Measurements from ENCODE around the gene NCOA5. TPM values are rescaled to one million over a fixed set of nuclear protein-coding genes. Genes with fewer than 3 reads are reported as not detected.
A peak's percentile ranks its signal among the peaks of the same experiment; 100 is the strongest.

Gene NCOA5
- total RNA-seq, 1 experiment from 2014 or later: 16.5 TPM

- no peaks in the 10 kb centered on the region for H3K27me3 Mint-ChIP-seq (ENCODE audit: low read depth)
- ChIA-PET POLR2A (no interaction called here), CTCF (interaction anchor here (1.0 to 2.5 kb wide), 3 partner anchors 15 to 104 kb away, joined by 3 to 8 read pairs (median 3); no protein-coding TSS in a partner anchor)
- DNase-seq (ENCODE audit: low spot score) (no peak), ATAC-seq (no peak)
- peaks cover 12% of the 10 kb centered on the region for H3K36me3 Mint-ChIP-seq
- peak overlapping the region; percentile 14; the same call in 1 of the 2 replicates for H3K4me3 Mint-ChIP-seq
- peaks cover 20% of the 10 kb centered on the region for H3K4me1 Mint-ChIP-seq
- H3K27ac Mint-ChIP-seq: peak overlapping the region; percentile 88
- no peak for TF ChIP-seq TCF7 (CRISPR knock-in tag; IDR thresholded peaks at IDR 0.05; ENCODE audit: low read depth)
- TF ChIP-seq ZMAT4 (CRISPR knock-in tag; IDR thresholded peaks at IDR 0.05): no peak
- H3K9me3 Mint-ChIP-seq: no peaks in the 10 kb centered on the region
Observed at GRCh38 chr20:46073443-46073842, 16.3 kb downstream of the NCOA5 start.

DNA sequence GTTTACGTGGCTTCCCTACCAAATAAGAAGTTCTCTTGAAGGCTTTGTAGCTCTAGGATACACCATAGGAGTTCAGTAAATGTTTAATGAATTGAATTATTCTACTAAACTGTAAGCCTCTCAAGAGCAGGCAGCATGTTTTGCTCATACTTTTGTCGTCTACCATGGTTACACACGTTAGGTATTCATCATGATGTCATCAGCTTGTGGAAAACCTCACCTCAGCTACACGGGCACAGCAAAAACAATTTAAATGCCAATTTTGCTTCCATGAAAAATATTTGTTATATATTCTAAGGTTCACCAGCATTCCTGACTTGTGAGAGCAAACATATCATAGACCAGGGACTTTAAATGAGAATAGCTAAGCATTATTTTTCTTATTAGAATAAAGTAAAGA, 16.7 kb downstream of the NCOA5 start:
- CTCF ChIA-PET: interaction anchor here (1.4 kb wide), 1 partner anchor 103 kb away, joined by 3 read pairs; no protein-coding TSS in a partner anchor
- DNase-seq (ENCODE audit: low spot score) (no peak), ATAC-seq (no peak)
- Mint-ChIP-seq H3K27me3 (ENCODE audit: low read depth) (no peaks in the 10 kb centered on the region), H3K9me3 (no peaks in the 10 kb centered on the region), H3K36me3 (peaks cover 16% of the 10 kb centered on the region), H3K27ac (no peak overlapping the region), H3K4me3 (no peak overlapping the region), H3K4me1 (peaks cover 20% of the 10 kb centered on the region)
- TF ChIP-seq NR3C1 (CRISPR knock-in tag; conservative IDR thresholded peaks at IDR 0.05; ENCODE audit: low read depth) (no peak), E2F1 (CRISPR knock-in tag; IDR thresholded peaks at IDR 0.05) (no peak), IRF1 (CRISPR knock-in tag; IDR thresholded peaks at IDR 0.05) (no peak), ATF2 (CRISPR knock-in tag; IDR thresholded peaks at IDR 0.05; ENCODE audit: borderline replicate concordance, low read depth) (no peak), FOXP1 (CRISPR knock-in tag; IDR thresholded peaks at IDR 0.05; ENCODE audit: borderline replicate concordance) (no peak), ZNF232 (CRISPR knock-in tag; IDR thresholded peaks at IDR 0.05) (no peak)
- POLR2A ChIA-PET: interaction anchor here (1.0 kb wide), 1 partner anchor 11 kb away, joined by 3 read pairs; no protein-coding TSS in a partner anchor

- Mint-ChIP-seq H3K36me3 (peaks cover 21% of the 10 kb centered on the region), H3K4me1 (peaks cover 8% of the 10 kb centered on the region), H3K4me3 (no peak overlapping the region), H3K9me3 (no peaks in the 10 kb centered on the region), H3K27ac (no peak overlapping the region), H3K27me3 (ENCODE audit: low read depth) (no peaks in the 10 kb centered on the region)
- ATAC-seq (no peak), DNase-seq (ENCODE audit: low spot score) (no peak)
- POLR2A ChIA-PET: no interaction called here
- TF ChIP-seq PRDM15 (CRISPR knock-in tag; IDR thresholded peaks at IDR 0.05): peak; percentile 81
- TF ChIP-seq, protein P1, sequence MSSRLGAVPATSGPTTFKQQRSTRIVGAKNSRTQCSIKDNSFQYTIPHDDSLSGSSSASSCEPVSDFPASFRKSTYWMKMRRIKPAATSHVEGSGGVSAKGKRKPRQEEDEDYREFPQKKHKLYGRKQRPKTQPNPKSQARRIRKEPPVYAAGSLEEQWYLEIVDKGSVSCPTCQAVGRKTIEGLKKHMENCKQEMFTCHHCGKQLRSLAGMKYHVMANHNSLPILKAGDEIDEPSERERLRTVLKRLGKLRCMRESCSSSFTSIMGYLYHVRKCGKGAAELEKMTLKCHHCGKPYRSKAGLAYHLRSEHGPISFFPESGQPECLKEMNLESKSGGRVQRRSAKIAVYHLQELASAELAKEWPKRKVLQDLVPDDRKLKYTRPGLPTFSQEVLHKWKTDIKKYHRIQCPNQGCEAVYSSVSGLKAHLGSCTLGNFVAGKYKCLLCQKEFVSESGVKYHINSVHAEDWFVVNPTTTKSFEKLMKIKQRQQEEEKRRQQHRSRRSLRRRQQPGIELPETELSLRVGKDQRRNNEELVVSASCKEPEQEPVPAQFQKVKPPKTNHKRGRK (CRISPR knock-in tag; IDR thresholded peaks at IDR 0.05; ENCODE audit: borderline replicate concordance): no peak
- CTCF ChIA-PET: no interaction called here
Observed at GRCh38 chr20:46071573-46071972, 18.2 kb downstream of the NCOA5 start.
